ENCODE measurements around the gene ARVCF.

Gene ARVCF

GRCh38 chr22:19990609-19991394 lies 25.8 kb downstream of the ARVCF start:
- POLR2A ChIA-PET = no interaction called here
- TF ChIP-seq CTCF (IDR thresholded peaks at IDR 0.05; ENCODE audit: insufficient read depth, low read length, missing control alignments) = no peak

GRCh38 chr22:19990188-19990587 lies 26.4 kb downstream of the ARVCF start:
- DNase-seq (ENCODE audit: low read depth, low spot score) = no peak
- no peak overlapping the region for H3K4me3 ChIP-seq (ENCODE audit: low read depth, low read length)
- ChIA-PET POLR2A (no interaction called here), CTCF (interaction anchor here (1.1 to 7.5 kb wide), 3 partner anchors 20 to 27 kb away, joined by 3 to 45 read pairs (median 4); no protein-coding TSS in a partner anchor)
- TF ChIP-seq CTCF (IDR thresholded peaks at IDR 0.05; ENCODE audit: insufficient read depth, low read length, missing control alignments) = no peak

More at GRCh38 chr22:19990609-19991394, 25.8 kb downstream of the ARVCF start:
- no peak overlapping the region for H3K4me3 ChIP-seq (ENCODE audit: low read depth, low read length)
- no peak for DNase-seq (ENCODE audit: low read depth, low spot score)
- CTCF ChIA-PET = interaction anchor here (0.8 to 7.5 kb wide), 6 partner anchors 11 to 28 kb away, joined by 3 to 45 read pairs (median 4); no protein-coding TSS in a partner anchor

- no peak for DNase-seq (ENCODE audit: low read depth, low spot score)
- no peak overlapping the region for H3K4me3 ChIP-seq (ENCODE audit: low read depth, low read length)
- ChIA-PET CTCF (interaction anchor here (1.4 to 7.5 kb wide), 2 partner anchors 19 to 24 kb away, joined by 4 to 45 read pairs; no protein-coding TSS in a partner anchor), POLR2A (no interaction called here)
- no peak for TF ChIP-seq CTCF (IDR thresholded peaks at IDR 0.05; ENCODE audit: insufficient read depth, low read length, missing control alignments)
Observed at GRCh38 chr22:19989725-19990067, 26.9 kb downstream of the ARVCF start.

- CTCF ChIA-PET = interaction anchor here (1.1 to 7.5 kb wide), 3 partner anchors 19 to 258 kb away, joined by 3 to 45 read pairs (median 4); no protein-coding TSS in a partner anchor
- TF ChIP-seq CTCF (IDR thresholded peaks at IDR 0.05; ENCODE audit: insufficient read depth, low read length, missing control alignments) = no peak
- DNase-seq (ENCODE audit: low read depth, low spot score) = no peak
- POLR2A ChIA-PET = no interaction called here
- no peak overlapping the region for H3K4me3 ChIP-seq (ENCODE audit: low read depth, low read length)
Observed at GRCh38 chr22:19988965-19989724, 27.5 kb downstream of the ARVCF start.

- TF ChIP-seq CTCF (IDR thresholded peaks at IDR 0.05; ENCODE audit: insufficient read depth, low read length, missing control alignments) = no peak
- H3K4me3 ChIP-seq (ENCODE audit: low read depth, low read length) = no peak overlapping the region
- DNase-seq (ENCODE audit: low read depth, low spot score) = no peak
- ChIA-PET CTCF (interaction anchor here (1.1 to 7.5 kb wide), 2 partner anchors 26 to 257 kb away, joined by 3 to 45 read pairs; no protein-coding TSS in a partner anchor), POLR2A (interaction anchor here (1.0 kb wide), 1 partner anchor 10 kb away, joined by 3 read pairs; no protein-coding TSS in a partner anchor)
Observed at GRCh38 chr22:19988331-19988808, 28.3 kb downstream of the ARVCF start.
